Progenitor cell of endocrine pancreas (in vitro differentiated cells): ENCODE data around the gene MAS1. TPM values are rescaled to one million over a fixed set of nuclear protein-coding genes. Genes with fewer than 3 reads are reported as not detected.

Experiments used
- DNase-seq: peaks from one replicate; pipeline ENCODE4 v3.0.0; 2021; ENCODE audit warnings: low spot score; ENCODE audit not compliant: unreplicated experiment
- H3K27ac Mint-ChIP-seq: 2 replicates; pipeline ENCODE4 v1.8.0; 2021; ENCODE audit warnings: mild to moderate bottlenecking, moderate library complexity, mixed read lengths
- H3K27me3 Mint-ChIP-seq: 2 replicates; pipeline ENCODE4 v1.8.0; 2021; ENCODE audit warnings: mixed read lengths
- H3K36me3 Mint-ChIP-seq: 2 replicates; pipeline ENCODE4 v1.8.0; 2022; ENCODE audit warnings: mixed read lengths; ENCODE audit not compliant: insufficient read depth
- H3K4me1 Mint-ChIP-seq: 2 replicates; pipeline ENCODE4 v1.8.0; 2021; ENCODE audit warnings: low read depth, mixed read lengths
- H3K4me3 Mint-ChIP-seq: 2 replicates; pipeline ENCODE4 v1.8.0; 2021; ENCODE audit warnings: low read depth, mild to moderate bottlenecking, moderate library complexity, mixed read lengths
- H3K9me3 Mint-ChIP-seq: 2 replicates; pipeline ENCODE4 v1.8.0; 2021; ENCODE audit warnings: low read depth, mixed read lengths
- CTCF ChIP-seq: fragments of 200-600 bp; sonication (generic); IDR thresholded peaks from one replicate; pipeline ENCODE4 v1.5.0; 2021; ENCODE audit warnings: antibody characterized with exemption, mild to moderate bottlenecking; ENCODE audit not compliant: unreplicated experiment
- total RNA-seq: library from RNA; stranded (reverse); gene quantifications from 2 replicates; pipeline ENCODE4 v1.2.1, GENCODE V29; 2021

The MAS1 gene
- total RNA-seq, 1 donor from 2014 or later: not detected

- no peak for TF ChIP-seq CTCF
- H3K27ac Mint-ChIP-seq: no peak overlapping the region
- H3K4me1 Mint-ChIP-seq: peaks cover 3% of the 10 kb centered on the region
- no peak for DNase-seq
- H3K27me3 Mint-ChIP-seq: peaks cover 10% of the 10 kb centered on the region
- no peaks in the 10 kb centered on the region for H3K36me3 Mint-ChIP-seq
- no peaks in the 10 kb centered on the region for H3K9me3 Mint-ChIP-seq
- H3K4me3 Mint-ChIP-seq: no peak overlapping the region
Measured at GRCh38 chr6:159897603-159898002, 6.8 kb downstream of the MAS1 start.

GRCh38 chr6:159898519-159898918 is 7.7 kb downstream of the MAS1 start:
- DNase-seq: no peak
- H3K27me3 Mint-ChIP-seq: peaks cover 10% of the 10 kb centered on the region
- H3K9me3 Mint-ChIP-seq: no peaks in the 10 kb centered on the region
- H3K36me3 Mint-ChIP-seq: no peaks in the 10 kb centered on the region
- H3K4me1 Mint-ChIP-seq: peaks cover 1% of the 10 kb centered on the region
- TF ChIP-seq CTCF: no peak
- H3K27ac Mint-ChIP-seq: no peak overlapping the region
- H3K4me3 Mint-ChIP-seq: no peak overlapping the region

- no peak for TF ChIP-seq CTCF
- Mint-ChIP-seq H3K27me3 (peaks cover 5% of the 10 kb centered on the region), H3K36me3 (no peaks in the 10 kb centered on the region), H3K27ac (no peak overlapping the region), H3K9me3 (no peaks in the 10 kb centered on the region), H3K4me3 (no peak overlapping the region), H3K4me1 (no peaks in the 10 kb centered on the region)
- DNase-seq: no peak
Measured at GRCh38 chr6:159899994-159900745, 9.4 kb downstream of the MAS1 start.

GRCh38 chr6:159902620-159903019 is 11.8 kb downstream of the MAS1 start:
- Mint-ChIP-seq H3K36me3 (no peaks in the 10 kb centered on the region), H3K9me3 (no peaks in the 10 kb centered on the region), H3K27me3 (peaks cover 10% of the 10 kb centered on the region), H3K4me1 (no peaks in the 10 kb centered on the region), H3K4me3 (no peak overlapping the region), H3K27ac (no peak overlapping the region)
- DNase-seq: no peak
- no peak for TF ChIP-seq CTCF

GRCh38 chr6:159904497-159904911 is 13.7 kb downstream of the MAS1 start:
- Mint-ChIP-seq H3K9me3 (no peaks in the 10 kb centered on the region), H3K4me1 (no peaks in the 10 kb centered on the region), H3K27ac (no peak overlapping the region), H3K4me3 (no peak overlapping the region), H3K27me3 (peaks cover 26% of the 10 kb centered on the region), H3K36me3 (no peaks in the 10 kb centered on the region)
- TF ChIP-seq CTCF: no peak
- DNase-seq: no peak
